K562 (cell line): ENCODE data around the gene ZFYVE28. TPM values are rescaled to one million over a fixed set of nuclear protein-coding genes. Genes with fewer than 3 reads are reported as not detected.

Experiments
- COPS2 ChIP-seq: fragments of 450-650 bp; conservative IDR thresholded peaks from 2 replicates; pipeline ENCODE4 v1.6.1; 2016; ENCODE audit warnings: mild to moderate bottlenecking, moderate library complexity
- ELF2 ChIP-seq: fragments of 250-450 bp; sonication (Bioruptor Pico); IDR thresholded peaks from 2 replicates; pipeline ENCODE4 v1.5.0; 2021; ENCODE audit warnings: mild to moderate bottlenecking
- FIP1L1 ChIP-seq: fragments of 200-400 bp; formaldehyde crosslinking; IDR thresholded peaks from 2 replicates; pipeline ENCODE4 v1.6.1; 2018; ENCODE audit warnings: mild to moderate bottlenecking, low read depth, low read length; ENCODE audit not compliant: poor library complexity, severe bottlenecking
- FOXA3 ChIP-seq, 2 experiments: fragments of 450-650 bp in 1 of 2; sonication (generic) in 1 of 2; formaldehyde crosslinking; IDR thresholded peaks in 1 of 2; conservative IDR thresholded peaks in 1 of 2; 2 replicates each; pipeline versions ENCODE4 v1.4.0 to v1.8.0; 2020 to 2022; ENCODE audit warnings: mild to moderate bottlenecking in 2 of 2, missing genetic modification reagents in 1 of 2
- GABPB1 ChIP-seq: sonication (generic); formaldehyde crosslinking; IDR thresholded peaks from 2 replicates; pipeline ENCODE4 v1.8.0; 2022; ENCODE audit warnings: mild to moderate bottlenecking, missing genetic modification reagents
- KLF13 ChIP-seq: fragments of 450-650 bp; IDR thresholded peaks from 2 replicates; pipeline ENCODE4 v1.6.1; 2016; ENCODE audit warnings: missing genetic modification characterization, low read depth, mild to moderate bottlenecking, missing compliant biosample characterization, moderate library complexity, borderline replicate concordance
- MAZ ChIP-seq, 2 experiments: fragments of 450-650 bp in 1 of 2; sonication (generic) in 1 of 2; formaldehyde crosslinking; IDR thresholded peaks in 1 of 2; conservative IDR thresholded peaks in 1 of 2; 2 replicates each; pipeline versions ENCODE4 v1.4.0 to v1.5.0; 2020; ENCODE audit warnings: mild to moderate bottlenecking in 1 of 2, missing genetic modification reagents in 1 of 2
- NCOA4 ChIP-seq: fragments of 450-650 bp; IDR thresholded peaks from 2 replicates; pipeline ENCODE4 v1.6.1; 2018; ENCODE audit warnings: mild to moderate bottlenecking; ENCODE audit not compliant: partially characterized antibody
- NR2C1 ChIP-seq, 2 experiments: fragments of 450-650 bp; IDR thresholded peaks; 2 replicates each; pipeline ENCODE4 v1.6.1; 2017; ENCODE audit warnings: mild to moderate bottlenecking in 2 of 2, antibody characterized with exemption in 1 of 2, inconsistent platforms in 1 of 2, missing compliant biosample characterization in 1 of 2, missing genetic modification characterization in 1 of 2
- SIN3A ChIP-seq, 2 experiments: fragments of 150-350 bp in 1 of 2; IDR thresholded peaks; 2 replicates each; pipeline ENCODE4 v1.6.1; 2011 to 2016; ENCODE audit warnings: borderline replicate concordance in 2 of 2, low read depth in 2 of 2, low read length in 2 of 2, mild to moderate bottlenecking in 2 of 2, moderate library complexity in 2 of 2; ENCODE audit not compliant: control insufficient read depth in 1 of 2
- TBL1XR1 ChIP-seq, 2 experiments: IDR thresholded peaks; 2 replicates each; pipeline ENCODE4 v1.6.1; 2012; ENCODE audit warnings: improper control_type of control experiment in 2 of 2, low read length in 2 of 2, mild to moderate bottlenecking in 1 of 2
- ZNF311 ChIP-seq: fragments of 250-450 bp; sonication (Bioruptor Pico); IDR thresholded peaks from 2 replicates; pipeline ENCODE4 v1.4.0; 2020; ENCODE audit warnings: mild to moderate bottlenecking, moderate library complexity
- polyA plus RNA-seq, 8 experiments: library from polyadenylated mRNA; depleted of rRNA in 4 of 8; stranded (reverse) in 5 of 8; unstranded in 3 of 8; fragments of >200 nt; fragmentation: Nextera tagmentation in 2 of 8; fragmentation: Illumina TruSeq in 1 of 8; extraction: Ambion mirVana in 2 of 8; extraction: Trizol in 1 of 8; gene quantifications; 2 replicates each; pipeline versions ENCODE4 v1.2.1 to v1.2.3, GENCODE V29; 2011 to 2014; ENCODE audit warnings: inconsistent platforms in 1 of 8, missing spikeins in 1 of 8
- total RNA-seq, 7 experiments: library from RNA; depleted of rRNA in 6 of 7; stranded (reverse); fragments of >200 nt in 6 of 7; fragmentation: Illumina TruSeq in 2 of 7; extraction: Trizol in 2 of 7; gene quantifications; 2 replicates each; pipeline versions ENCODE4 v1.2.1 to v1.2.3, GENCODE V29; 2011 to 2021; ENCODE audit warnings: low replicate concordance in 1 of 7
- TF ChIP-seq, protein P1 (sequence below): sonication (generic); formaldehyde crosslinking; IDR thresholded peaks from 2 replicates; pipeline ENCODE4 v1.9.0; 2022; ENCODE audit warnings: mild to moderate bottlenecking, missing genetic modification reagents
- TF ChIP-seq, protein P2 (sequence below): fragments of 450-650 bp; IDR thresholded peaks from 2 replicates; pipeline ENCODE4 v1.6.1; 2017; ENCODE audit warnings: mild to moderate bottlenecking, moderate library complexity
- TF ChIP-seq, protein P3 (sequence below), 2 experiments: fragments of 450-650 bp; IDR thresholded peaks; 2 replicates each; pipeline ENCODE4 v1.6.1; 2018; ENCODE audit warnings: mild to moderate bottlenecking in 2 of 2, low read depth in 1 of 2; ENCODE audit not compliant: partially characterized antibody in 2 of 2
- TF ChIP-seq, protein P4 (sequence below): fragments of 250-450 bp; sonication (Bioruptor Pico); IDR thresholded peaks from 2 replicates; pipeline ENCODE4 v1.5.0; 2021; ENCODE audit warnings: mild to moderate bottlenecking, borderline replicate concordance

Gene ZFYVE28
- total and polyA plus RNA-seq, 9 of the 15 experiments (the other 6 are each of a cell fraction or from before 2014, with no cell fraction given) = 1.3 to 24.8 (median 8.9) TPM

DNA sequence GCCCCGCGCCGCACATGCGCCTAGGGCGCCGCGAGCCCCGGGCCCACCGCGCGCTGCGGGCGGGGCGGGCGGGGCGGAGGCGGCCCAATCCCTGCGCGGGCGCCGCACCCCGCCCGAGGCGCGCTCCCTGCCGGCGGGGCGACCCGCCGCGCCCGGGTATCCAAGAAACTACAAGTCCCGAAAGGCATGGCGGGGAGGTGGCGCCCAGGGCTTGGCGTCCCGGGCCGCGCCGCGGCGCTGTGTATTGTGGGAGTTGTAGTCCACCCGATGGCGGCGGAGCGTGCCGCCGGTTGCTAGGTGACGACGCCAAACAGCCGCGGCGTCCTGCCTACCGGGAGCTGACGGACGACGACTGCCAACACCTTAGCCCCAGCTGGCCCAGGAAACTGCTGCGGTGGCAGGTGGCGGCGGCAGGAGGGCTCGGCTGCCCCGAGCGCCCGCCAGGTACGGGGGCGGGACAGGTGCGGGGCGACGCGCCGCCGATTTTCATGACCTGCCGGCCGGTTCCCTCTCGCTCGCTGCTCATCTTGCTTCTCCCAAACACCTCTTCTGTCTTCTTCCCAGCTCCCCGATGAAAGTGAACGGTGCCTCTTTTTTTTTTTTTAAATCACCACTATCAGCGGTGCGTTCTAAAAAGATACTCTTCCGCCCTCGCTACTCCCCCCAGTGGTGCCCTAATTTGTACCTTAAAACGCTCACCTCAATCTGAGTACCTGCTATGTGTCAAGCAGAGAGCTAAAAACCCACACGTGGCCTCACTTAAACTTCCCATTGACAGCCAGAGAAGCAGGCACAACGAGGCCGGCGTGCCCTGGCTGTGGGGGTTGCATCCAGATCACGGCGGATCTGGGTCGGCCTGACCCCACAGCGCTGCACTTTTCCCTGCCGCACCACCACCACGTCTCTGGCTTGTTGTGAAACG, 466 bp upstream of the ZFYVE28 start, which contains the start of gene CFAP99 (continued):
- TF ChIP-seq ZNF311 (CRISPR knock-in tag) (no peak), COPS2 (no peak), SIN3A (IDR thresholded peaks at IDR 0.05; ENCODE audit: borderline replicate concordance in 2 of 2, control insufficient read depth in 1 of 2, low read depth in 2 of 2, low read length in 2 of 2) (peak; percentile 82 to 94; a peak in 2 of 4 replicates), KLF13 (tag) (no peak), NCOA4 (no peak), MAZ (CRISPR knock-in tag; conservative IDR thresholded peaks at IDR 0.05 in 1 of 2, IDR thresholded peaks at IDR 0.05 in 1 of 2) (peak; percentile 85 to 91), FIP1L1 (no peak), NR2C1 (IDR thresholded peaks at IDR 0.05) (no peak), NR2C1 (tag; IDR thresholded peaks at IDR 0.05) (peak; percentile 88), GABPB1 (CRISPR knock-in tag) (peak; percentile 80), ELF2 (no peak), FOXA3 (CRISPR knock-in tag; conservative IDR thresholded peaks at IDR 0.05 in 1 of 2, IDR thresholded peaks at IDR 0.05 in 1 of 2) (no peak), TBL1XR1 (IDR thresholded peaks at IDR 0.05; ENCODE audit: low read length in 2 of 2) (peak in 1 of 2 experiments; percentile 41; a peak in 1 of 4 replicates)
- TF ChIP-seq, protein P1, sequence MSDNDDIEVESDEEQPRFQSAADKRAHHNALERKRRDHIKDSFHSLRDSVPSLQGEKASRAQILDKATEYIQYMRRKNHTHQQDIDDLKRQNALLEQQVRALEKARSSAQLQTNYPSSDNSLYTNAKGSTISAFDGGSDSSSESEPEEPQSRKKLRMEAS (CRISPR knock-in tag) = peak; percentile 86
- TF ChIP-seq, protein P2, sequence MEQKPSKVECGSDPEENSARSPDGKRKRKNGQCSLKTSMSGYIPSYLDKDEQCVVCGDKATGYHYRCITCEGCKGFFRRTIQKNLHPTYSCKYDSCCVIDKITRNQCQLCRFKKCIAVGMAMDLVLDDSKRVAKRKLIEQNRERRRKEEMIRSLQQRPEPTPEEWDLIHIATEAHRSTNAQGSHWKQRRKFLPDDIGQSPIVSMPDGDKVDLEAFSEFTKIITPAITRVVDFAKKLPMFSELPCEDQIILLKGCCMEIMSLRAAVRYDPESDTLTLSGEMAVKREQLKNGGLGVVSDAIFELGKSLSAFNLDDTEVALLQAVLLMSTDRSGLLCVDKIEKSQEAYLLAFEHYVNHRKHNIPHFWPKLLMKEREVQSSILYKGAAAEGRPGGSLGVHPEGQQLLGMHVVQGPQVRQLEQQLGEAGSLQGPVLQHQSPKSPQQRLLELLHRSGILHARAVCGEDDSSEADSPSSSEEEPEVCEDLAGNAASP = no peak
- TF ChIP-seq, protein P3, sequence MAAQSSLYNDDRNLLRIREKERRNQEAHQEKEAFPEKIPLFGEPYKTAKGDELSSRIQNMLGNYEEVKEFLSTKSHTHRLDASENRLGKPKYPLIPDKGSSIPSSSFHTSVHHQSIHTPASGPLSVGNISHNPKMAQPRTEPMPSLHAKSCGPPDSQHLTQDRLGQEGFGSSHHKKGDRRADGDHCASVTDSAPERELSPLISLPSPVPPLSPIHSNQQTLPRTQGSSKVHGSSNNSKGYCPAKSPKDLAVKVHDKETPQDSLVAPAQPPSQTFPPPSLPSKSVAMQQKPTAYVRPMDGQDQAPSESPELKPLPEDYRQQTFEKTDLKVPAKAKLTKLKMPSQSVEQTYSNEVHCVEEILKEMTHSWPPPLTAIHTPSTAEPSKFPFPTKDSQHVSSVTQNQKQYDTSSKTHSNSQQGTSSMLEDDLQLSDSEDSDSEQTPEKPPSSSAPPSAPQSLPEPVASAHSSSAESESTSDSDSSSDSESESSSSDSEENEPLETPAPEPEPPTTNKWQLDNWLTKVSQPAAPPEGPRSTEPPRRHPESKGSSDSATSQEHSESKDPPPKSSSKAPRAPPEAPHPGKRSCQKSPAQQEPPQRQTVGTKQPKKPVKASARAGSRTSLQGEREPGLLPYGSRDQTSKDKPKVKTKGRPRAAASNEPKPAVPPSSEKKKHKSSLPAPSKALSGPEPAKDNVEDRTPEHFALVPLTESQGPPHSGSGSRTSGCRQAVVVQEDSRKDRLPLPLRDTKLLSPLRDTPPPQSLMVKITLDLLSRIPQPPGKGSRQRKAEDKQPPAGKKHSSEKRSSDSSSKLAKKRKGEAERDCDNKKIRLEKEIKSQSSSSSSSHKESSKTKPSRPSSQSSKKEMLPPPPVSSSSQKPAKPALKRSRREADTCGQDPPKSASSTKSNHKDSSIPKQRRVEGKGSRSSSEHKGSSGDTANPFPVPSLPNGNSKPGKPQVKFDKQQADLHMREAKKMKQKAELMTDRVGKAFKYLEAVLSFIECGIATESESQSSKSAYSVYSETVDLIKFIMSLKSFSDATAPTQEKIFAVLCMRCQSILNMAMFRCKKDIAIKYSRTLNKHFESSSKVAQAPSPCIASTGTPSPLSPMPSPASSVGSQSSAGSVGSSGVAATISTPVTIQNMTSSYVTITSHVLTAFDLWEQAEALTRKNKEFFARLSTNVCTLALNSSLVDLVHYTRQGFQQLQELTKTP (IDR thresholded peaks at IDR 0.05; ENCODE audit: low read depth in 1 of 2, partially characterized antibody in 2 of 2) = peak in 1 of 2 experiments; percentile 96
- TF ChIP-seq, protein P4, sequence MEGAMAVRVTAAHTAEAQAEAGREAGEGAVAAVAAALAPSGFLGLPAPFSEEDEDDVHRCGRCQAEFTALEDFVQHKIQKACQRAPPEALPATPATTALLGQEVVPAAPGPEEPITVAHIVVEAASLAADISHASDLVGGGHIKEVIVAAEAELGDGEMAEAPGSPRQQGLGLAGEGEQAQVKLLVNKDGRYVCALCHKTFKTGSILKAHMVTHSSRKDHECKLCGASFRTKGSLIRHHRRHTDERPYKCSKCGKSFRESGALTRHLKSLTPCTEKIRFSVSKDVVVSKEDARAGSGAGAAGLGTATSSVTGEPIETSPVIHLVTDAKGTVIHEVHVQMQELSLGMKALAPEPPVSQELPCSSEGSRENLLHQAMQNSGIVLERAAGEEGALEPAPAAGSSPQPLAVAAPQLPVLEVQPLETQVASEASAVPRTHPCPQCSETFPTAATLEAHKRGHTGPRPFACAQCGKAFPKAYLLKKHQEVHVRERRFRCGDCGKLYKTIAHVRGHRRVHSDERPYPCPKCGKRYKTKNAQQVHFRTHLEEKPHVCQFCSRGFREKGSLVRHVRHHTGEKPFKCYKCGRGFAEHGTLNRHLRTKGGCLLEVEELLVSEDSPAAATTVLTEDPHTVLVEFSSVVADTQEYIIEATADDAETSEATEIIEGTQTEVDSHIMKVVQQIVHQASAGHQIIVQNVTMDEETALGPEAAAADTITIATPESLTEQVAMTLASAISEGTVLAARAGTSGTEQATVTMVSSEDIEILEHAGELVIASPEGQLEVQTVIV (CRISPR knock-in tag) = no peak
